Activated naive CD8-positive, alpha-beta T cell treated with anti-CD3 and anti-CD28 coated beads, Interleukin-2, amount 50 U/mL, for 16 hours (primary cell): ENCODE data around the gene CSPG4.
"Not testable (repeated sequence)": the region's sequence is repeated elsewhere in the genome, so short reads cannot be mapped to it uniquely, and the experiment has no call there.

Source experiments
- DNase-seq: peaks from one replicate; pipeline ENCODE4 v3.0.0-alpha.2; 2020; ENCODE audit warnings: low read depth, low spot score

The CSPG4 gene, protein sequence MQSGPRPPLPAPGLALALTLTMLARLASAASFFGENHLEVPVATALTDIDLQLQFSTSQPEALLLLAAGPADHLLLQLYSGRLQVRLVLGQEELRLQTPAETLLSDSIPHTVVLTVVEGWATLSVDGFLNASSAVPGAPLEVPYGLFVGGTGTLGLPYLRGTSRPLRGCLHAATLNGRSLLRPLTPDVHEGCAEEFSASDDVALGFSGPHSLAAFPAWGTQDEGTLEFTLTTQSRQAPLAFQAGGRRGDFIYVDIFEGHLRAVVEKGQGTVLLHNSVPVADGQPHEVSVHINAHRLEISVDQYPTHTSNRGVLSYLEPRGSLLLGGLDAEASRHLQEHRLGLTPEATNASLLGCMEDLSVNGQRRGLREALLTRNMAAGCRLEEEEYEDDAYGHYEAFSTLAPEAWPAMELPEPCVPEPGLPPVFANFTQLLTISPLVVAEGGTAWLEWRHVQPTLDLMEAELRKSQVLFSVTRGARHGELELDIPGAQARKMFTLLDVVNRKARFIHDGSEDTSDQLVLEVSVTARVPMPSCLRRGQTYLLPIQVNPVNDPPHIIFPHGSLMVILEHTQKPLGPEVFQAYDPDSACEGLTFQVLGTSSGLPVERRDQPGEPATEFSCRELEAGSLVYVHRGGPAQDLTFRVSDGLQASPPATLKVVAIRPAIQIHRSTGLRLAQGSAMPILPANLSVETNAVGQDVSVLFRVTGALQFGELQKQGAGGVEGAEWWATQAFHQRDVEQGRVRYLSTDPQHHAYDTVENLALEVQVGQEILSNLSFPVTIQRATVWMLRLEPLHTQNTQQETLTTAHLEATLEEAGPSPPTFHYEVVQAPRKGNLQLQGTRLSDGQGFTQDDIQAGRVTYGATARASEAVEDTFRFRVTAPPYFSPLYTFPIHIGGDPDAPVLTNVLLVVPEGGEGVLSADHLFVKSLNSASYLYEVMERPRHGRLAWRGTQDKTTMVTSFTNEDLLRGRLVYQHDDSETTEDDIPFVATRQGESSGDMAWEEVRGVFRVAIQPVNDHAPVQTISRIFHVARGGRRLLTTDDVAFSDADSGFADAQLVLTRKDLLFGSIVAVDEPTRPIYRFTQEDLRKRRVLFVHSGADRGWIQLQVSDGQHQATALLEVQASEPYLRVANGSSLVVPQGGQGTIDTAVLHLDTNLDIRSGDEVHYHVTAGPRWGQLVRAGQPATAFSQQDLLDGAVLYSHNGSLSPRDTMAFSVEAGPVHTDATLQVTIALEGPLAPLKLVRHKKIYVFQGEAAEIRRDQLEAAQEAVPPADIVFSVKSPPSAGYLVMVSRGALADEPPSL (N-terminal part only)

DNA sequence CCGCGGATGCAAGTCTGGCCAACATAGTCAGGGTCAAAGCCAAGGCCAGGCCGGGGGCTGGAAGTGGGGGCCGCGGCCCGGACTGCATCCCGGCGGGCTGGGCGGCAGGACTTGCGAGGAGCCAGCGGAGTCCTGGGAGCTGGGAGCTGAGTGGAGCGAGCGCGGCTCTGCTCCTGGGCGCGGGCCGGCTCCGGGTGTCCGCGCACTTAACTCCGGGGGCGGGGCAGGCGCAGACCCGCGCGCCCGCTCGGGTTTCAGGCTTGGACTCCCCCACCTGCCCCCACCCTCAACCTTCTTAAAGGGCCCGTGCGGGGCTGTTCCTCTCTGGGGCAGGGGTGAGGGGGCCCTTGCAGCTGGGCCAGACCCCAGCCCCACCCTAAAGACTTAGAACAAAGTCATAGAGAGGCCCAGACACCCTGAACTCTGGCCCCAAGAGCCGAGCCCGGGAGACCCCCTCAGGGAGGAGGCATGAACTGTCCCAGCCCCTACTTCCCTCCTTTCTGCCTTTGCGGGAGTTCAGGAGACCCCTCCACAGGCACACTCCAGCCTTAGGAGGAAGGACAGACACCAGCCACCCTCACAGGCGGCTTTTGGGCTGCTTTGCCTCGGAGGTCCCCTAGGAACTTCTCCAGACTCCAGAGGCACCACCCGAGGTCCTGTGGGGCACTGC is at the start of gene CSPG4:
CSPG4 (minus strand) TSS at position 181 of the 670 bp plus-strand sequence; CDS start at position 88, 93 bp downstream.
- no peak for DNase-seq

DNA sequence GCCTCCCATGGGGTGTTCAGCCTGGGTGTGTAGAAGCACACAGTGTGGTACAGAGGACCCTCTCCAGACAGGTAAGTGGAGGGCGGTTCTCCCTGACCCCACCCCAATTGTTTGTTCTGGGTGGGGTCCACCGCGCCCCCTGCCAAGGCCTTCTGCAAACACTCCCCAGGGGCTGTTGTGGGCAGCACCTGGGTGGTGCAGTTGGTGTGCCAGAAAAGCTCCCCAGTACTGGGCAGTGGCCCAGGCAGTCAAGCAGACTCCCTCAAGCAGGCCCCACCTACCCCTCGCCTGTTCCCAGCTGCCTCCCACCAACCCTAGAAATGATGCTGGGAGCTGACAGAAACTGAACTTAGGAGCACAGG is 49.7 kb upstream of the CSPG4 start:
- not testable (repeated sequence) for DNase-seq

DNA sequence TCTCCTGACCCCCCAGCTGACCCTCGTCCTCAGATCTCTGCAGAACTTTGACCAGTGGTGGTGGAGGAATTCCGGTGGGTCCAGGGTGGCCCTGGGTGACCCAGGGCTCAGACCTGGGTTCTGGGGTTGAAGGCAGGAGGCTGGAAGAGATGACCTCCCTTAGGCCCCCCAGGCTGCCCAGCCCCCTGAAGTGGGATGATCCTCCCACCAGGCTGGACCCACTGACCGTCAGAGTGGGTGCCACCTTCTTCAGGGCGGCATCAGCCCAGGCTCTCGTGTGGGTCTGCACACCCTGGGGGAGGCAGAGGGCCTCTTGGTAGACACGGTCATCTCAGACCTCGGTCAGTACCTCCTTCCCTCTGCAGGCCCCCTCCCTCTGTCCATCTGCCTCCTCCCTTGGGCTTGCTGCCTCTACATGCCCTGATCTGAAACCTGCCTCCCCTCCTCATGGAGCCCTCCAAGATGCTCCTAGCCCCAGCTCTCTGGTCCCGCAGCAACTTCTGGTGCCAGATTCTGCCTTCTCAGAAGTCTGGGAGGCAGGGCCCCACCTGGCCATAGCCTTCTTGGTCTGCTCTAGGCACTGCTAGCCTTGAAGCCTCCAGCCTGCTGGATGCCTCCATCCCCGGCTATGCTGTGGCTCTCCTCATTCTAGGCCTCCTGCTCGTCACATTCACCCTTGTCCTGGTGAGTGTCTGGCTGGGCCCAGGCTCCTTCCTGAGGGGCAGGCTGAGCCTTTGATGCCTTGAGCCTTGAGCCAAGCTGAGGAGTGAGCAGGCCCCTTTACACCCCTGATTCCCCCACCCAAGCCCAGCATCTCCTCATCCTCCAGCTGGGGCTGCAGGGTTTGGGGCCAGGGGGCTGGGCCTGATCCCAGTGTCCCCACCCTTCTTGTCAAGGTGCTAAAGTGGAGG is 49.1 kb upstream of the CSPG4 start:
- no peak for DNase-seq

DNA sequence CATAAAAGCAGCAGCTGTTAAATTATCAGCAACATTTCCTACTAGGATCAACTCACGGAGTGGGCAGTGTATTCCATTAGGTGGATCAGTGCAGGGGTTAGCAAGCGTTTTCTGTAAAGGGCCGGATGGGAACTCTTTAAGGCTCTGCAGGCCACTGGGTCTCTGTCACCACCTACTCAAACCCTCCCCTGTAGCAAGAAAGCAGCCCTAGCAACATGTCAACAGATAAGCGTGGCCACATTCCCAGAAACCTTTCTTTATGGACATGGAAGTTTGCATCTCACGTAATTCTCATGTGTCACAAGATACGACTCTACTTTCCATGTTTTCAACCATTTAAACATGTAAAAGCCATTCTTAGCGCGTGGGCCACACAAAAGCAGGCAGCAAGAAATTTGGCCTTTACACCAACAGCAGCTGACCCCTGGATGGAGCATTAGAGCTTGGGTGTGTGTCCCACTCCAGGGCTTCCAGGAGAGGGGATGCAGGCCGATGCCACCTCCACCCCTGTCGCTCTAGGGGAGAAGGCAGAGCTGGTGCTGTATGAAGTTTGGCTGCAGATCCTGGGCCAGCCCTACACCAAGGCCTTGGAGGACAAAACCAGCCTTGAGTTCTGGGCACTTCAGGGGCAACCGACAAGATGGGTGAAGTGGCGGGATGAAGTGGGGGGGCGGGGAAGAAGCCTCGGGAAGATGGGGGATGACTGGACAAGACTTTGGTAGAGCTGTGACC is 48.2 kb upstream of the CSPG4 start:
- no peak for DNase-seq

DNA sequence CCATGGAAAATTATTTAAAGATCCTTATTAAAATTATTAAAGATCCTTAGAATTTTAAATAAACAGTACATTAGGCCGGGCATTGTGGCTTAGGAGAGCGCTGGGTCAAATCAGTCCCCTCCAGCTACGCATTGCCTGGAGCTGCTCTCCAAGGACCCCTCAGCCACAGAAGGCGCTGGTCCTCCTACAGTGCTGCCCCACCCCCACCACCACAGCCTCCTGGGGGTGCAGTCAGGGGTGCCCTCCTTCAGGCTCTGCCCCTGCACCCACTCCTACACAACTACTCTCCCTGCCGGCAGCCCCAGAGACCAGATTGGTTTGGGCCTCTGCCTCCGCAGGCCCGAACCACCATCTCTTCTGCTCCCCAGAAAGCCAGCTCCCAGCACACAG is 47.5 kb upstream of the CSPG4 start:
- not testable (repeated sequence) for DNase-seq

DNA sequence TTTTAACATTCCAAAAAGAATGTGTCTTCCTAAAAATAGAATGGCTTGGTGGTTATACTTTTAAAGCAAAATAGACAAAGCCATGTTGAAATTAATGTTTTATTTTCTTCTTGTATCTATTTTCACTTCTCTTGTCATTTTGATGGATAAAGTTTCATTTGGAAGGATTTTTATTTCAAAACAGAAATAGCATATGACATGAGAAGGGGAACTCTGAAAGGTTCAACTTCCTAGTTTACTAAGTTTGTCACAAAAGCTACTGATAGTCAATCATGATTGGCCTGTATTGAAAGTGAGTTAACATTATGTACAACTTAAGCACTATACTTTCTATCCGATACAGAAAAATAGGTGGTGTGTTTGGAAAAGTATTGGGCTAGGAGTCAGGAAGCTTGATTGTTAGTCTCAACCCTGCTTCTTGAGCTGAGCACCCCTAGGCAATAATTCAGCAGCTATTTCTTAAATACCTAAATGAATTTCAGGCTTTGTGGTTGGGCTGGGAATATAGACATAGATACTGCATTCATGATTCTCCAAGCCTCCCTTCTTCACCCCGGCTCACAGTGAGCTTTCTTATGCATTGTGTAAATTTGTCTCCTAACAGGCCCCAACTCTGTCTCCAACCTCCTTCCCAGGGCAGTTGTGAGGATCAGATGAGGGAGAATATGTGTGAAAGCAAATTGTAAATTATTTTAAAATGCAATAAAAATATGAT is 46.9 kb upstream of the CSPG4 start:
- DNase-seq: no peak

DNA sequence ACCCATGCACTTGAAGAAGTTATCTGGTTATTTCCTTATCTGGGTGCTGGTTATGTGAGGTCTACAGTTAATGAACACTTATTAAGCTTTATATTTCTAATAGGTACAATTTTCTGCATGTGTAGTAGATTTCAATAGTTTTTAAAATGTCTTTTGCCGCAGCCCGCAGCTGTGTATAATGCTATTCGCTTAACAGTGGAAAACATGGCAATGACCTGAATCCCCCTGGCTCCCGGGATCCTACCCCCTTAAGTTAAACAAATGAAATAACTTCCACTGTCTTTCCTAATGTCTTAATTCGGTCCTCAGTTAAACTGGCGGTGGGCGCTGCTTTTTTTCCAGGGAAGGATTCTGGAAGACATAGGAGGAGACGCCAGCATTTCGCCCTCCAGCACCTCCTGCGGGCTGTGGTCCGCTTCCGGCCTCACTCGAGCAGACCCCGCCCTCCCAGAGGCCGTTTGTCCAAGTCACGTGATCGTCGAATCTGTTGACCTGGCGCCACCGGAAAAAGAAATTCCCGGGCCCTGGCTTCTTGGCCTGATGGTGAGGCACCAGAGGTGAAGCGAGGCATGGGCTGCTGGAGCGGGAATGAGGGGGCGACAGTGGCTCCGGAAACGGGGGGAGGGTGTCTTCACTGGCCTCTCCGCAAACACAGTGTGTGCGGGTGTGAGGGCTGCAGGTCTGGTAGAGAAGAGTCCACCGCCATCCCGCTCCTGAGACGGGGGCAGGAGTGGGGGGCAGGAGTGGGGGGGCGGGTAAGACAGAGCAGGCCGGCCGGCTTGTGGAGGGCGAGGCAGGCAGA is 45.6 kb upstream of the CSPG4 start:
- DNase-seq: peak; percentile 7

DNA sequence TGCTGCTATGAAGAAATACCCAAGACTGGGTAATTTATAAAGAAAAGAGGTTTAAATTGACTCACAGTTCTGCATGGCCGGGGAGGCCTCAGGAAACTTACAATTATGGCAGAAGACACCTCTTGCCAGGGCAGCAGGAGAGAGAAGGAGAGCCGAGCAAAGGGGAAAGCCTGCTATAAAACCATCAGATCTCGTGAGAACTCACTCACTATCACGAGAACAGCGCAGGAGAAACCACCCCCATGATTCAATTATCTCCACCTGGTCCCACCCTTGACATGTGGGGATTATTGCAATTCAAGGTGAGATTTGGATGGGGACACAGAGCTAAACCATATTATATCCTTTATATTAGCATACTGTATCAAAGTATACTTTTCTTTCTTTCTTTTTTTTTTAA is 42.2 kb upstream of the CSPG4 start:
- not testable (repeated sequence) for DNase-seq

DNA sequence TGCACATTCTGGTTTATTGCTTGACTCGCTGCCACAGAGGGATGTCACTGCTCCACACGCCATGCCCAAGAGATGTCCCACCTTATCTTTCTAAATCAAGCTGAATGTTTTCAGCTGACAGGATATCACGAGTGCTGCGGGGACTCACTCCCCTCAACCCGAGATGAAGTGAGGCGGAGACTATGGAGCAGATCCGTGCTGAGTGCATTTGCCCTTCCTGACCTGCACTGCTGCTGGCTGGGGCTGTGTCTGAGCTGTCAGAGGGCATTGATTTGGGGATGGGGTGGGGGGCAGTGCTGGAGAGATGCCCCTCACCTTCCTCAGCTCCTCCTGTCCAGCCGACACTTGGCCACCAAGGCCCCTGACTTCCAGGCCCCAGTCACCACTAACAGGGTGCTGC is 40.5 kb upstream of the CSPG4 start:
- no peak for DNase-seq

DNA sequence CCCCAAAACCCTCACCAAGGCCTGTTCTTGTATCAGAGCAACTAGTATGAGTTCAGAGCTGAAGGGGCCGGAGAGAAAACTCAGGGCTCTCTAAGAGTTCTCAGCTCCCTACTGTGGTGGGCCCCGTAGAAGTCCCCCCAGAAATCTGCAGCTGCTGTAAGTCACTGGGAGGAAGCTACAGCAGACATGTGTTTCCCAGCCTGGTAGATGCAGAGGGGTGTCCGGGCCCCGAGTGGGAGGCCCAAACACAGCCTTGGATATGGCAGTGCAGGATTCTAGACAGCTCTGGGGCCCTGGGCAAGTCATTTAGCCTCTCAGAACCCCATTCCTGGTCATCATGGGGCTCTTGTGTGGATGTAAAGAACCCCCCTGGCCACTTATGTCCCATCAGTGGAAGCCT is 39.2 kb upstream of the CSPG4 start:
- no peak for DNase-seq

DNA sequence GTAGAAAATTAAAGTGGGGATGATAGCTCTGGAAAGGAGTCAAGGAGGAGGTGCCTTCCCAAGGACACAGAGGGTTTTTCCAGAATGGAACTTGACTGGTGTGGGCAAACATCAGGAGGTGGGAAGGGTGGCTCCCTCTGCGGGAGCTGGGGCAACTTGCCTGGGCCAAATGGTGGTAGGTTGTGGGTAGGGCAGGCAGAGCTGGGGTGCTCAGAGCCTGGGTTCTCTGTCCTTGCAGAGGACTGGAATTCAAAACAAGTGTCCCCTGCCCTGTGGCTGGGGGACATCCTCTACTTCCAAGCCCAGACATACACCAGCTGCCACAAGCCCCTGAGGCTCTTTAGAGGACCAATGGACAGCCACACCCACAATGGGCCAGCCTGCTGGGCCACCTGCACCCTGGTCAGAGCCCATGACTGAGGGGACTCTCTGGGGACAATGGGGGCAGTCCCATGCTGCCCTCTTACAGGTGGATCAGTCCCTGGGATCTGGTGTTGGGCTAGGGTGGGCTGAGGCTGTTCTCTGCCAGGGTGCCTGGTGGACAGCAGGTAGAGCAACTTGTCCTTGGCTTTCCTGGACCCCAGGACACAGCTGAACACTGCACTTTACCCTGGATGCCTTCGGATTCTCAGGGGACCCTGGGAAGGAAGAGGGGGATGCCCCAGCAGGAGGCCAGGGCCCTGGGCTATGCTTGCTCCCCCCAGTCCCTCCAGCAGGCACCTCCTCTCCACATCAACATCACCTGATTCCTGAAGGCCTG is 38.6 kb upstream of the CSPG4 start:
- DNase-seq: no peak

DNA sequence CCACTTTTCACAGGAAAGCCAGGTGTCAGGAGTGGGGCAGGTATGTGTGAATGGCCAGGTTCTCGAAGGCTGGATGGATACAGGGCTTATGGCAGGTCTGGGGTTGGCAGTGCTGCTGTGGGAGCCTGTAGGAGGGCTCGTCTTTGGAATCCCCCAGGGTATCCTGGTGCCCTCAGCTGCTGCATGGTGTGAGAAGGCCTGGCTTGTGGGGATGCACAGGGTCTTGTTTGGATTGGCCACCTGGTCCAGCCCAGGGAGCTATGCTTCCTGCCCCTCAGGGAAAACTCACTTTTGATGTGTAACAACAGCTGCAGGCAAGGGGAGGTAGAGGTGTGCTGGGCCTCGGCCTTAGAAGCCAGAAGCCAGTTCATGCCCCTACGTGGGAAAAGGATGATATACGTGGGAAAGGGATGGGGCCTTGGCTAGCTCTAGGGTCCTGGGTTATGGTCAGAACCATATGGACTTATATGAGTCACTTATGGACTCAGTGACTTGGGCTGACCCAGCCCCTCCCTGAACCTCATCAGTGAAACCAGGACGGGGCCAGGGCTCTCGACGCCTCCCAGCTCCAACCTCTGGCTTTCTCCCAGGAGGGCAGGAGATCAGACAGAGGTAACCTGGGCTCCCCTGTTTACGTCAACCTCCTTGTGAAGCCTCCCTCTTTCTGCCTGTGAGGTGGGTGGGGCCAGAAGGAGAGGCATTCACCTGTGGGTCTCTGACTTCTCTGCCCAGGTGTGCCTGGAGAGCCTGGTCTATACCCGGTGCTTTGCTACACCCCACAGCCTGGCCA is 37.8 kb upstream of the CSPG4 start:
- DNase-seq: no peak

DNA sequence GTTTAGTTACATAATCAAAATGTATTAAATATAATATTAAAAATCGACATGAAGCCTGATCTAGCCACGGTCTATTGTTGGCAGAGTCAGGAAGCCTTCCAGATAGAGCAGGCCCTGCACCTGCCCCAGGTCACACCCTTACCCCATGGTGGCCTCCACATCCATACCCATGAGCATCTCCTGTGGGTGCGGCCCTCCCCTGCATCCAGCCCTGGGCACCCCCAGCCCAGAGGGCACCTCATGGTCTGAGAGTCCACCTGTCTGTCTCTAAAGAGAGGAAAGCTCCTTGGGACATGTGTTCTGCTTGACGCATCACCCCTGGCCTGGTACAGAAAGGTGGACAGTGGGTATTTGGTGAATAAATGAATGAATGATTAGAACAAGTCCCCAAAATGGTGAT is 37.2 kb upstream of the CSPG4 start:
- DNase-seq: no peak

DNA sequence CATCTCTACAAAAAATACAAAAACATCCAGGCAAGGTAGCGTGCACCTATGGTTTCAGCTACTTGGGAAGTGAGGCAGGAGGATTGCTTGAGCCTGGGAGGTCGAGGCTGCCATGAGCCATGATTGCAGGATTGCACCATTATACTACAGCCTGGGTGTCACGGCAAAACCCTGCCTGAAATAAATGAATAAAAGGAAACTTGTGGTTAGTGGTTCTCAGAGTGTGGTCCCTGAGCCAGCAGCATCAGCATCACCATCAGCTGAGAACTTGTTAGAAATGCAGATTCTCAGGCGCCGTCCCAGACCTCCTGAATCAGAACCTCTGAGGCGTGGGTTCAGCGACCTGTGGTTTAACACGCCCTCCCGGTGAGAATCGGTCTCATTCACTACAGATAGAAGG is 36.2 kb upstream of the CSPG4 start:
- DNase-seq: not testable (repeated sequence)

DNA sequence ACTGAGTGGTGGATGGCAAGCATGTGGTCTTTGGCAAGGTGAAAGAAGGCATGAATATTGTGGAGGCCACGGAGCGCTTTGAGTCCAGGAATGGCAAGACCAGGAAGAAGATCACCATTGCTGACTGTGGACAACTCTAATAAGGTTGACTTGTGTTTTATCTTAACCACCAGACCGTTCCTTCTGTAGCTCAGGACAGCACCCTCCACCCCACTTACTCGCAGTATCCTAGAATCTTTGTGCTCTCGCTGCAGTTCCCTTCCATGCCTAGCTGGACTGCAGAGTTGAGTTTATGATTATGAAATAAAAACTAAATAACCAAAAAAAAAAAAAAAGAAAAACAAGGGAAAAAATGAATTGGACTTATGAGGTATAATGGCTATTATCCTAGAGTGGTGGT is 34.5 kb upstream of the CSPG4 start:
- DNase-seq: not testable (repeated sequence)

DNA sequence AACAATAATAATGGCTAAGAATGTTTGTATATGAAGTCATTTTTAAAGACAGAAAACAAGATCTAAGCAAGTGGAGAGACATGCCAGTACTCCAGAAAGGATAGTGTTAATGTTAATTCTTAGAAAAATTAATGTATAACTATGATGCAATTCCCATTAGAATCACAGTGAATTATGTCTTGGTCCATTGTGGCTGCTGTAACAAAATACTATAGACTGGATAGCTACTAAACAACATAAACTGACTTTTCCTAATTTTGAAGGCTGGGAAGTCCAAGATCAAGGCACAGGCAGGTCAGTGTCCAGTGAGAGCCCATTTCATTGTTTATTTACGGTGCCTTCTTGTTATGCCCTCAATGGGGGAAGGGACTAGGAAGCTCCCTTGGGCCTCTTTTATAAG is 32.7 kb upstream of the CSPG4 start:
- no peak for DNase-seq

DNA sequence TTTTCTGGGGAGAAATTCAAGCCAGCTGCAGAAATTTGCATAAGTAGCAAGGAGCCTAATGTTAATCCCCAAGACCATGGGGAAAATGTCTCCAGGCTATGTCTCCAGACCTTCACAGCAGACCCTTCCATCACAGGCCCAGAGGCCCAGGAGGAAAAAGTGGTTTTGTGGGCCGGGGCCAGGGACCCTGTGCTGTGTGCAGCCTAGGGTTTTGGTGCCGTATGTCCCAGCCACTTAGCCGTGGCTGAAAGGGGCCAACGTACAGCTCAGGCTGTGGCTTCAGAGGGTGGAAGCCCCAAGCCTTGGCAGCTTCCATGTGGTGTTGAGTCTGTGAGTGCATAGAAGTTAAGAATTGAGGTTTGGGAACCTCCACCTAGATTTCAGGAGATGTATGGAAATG is 29.7 kb upstream of the CSPG4 start:
- not testable (repeated sequence) for DNase-seq
